ENCODE results near the gene PIP4K2C. TPM values are rescaled to one million over a fixed set of nuclear protein-coding genes. Genes with fewer than 3 reads are reported as not detected.

PIP4K2C gene
- polyA plus RNA-seq, 1 experiment, result 30.1 TPM

DNA sequence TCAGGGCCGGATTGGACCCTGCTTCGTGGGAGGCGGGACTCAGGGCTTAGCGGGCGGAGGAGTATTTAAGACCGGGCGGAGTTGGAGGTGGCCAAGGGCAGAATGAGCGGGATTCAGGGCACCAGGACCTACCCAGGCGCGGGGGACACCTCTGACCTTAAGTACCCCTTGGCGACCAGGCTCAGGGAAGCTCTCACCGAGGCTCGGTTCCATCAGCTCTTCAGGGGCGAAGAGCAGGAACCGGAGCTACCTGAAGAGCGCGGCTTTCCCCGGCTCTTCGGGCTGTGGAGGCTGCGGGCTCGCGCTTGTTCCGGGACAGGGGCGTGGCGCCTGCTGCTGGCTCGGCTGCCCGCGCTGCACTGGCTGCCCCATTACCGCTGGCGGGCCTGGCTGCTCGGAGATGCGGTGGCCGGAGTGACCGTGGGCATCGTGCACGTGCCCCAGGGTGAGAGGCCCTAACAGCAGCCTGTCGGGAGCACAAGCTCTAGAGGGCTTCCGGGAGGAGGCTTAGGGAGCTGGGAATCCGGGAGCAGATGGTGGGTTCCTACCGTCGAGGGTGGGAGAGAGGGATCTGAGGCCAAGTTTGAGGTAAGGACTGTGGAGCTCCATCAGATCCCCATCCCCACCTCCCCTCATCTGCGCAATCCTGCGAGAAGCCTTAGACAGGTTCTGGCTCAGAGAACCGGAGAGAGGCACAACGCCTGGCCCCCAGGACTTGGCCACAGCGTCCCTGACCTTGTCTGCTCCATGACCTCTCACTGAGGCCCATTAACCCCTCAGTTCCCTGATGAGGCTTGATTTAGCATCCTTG is 28.6 kb downstream of the PIP4K2C start:
- DNase-seq (ENCODE audit: low read depth), result no peak
- TF ChIP-seq, protein P1, sequence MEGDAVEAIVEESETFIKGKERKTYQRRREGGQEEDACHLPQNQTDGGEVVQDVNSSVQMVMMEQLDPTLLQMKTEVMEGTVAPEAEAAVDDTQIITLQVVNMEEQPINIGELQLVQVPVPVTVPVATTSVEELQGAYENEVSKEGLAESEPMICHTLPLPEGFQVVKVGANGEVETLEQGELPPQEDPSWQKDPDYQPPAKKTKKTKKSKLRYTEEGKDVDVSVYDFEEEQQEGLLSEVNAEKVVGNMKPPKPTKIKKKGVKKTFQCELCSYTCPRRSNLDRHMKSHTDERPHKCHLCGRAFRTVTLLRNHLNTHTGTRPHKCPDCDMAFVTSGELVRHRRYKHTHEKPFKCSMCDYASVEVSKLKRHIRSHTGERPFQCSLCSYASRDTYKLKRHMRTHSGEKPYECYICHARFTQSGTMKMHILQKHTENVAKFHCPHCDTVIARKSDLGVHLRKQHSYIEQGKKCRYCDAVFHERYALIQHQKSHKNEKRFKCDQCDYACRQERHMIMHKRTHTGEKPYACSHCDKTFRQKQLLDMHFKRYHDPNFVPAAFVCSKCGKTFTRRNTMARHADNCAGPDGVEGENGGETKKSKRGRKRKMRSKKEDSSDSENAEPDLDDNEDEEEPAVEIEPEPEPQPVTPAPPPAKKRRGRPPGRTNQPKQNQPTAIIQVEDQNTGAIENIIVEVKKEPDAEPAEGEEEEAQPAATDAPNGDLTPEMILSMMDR (IDR thresholded peaks at IDR 0.05; ENCODE audit: insufficient read depth, low read depth, low read length), result no peak
- ChIA-PET POLR2A (no interaction called here), CTCF (interaction anchor here (0.7 to 17.5 kb wide), 9 partner anchors 8 to 134 kb away, joined by 3 to 257 read pairs (median 4); partner anchors contain the start of genes B4GALNT1 and PIP4K2C)
- peaks cover 23% of the 10 kb centered on the region for H3K27me3 ChIP-seq (ENCODE audit: control insufficient read depth, insufficient read depth, low read length)
- no peak overlapping the region for H3K4me3 ChIP-seq (ENCODE audit: low read depth, low read length)
- peaks cover 14% of the 10 kb centered on the region for H3K36me3 ChIP-seq (ENCODE audit: control insufficient read depth, insufficient read depth, low read length)

DNA sequence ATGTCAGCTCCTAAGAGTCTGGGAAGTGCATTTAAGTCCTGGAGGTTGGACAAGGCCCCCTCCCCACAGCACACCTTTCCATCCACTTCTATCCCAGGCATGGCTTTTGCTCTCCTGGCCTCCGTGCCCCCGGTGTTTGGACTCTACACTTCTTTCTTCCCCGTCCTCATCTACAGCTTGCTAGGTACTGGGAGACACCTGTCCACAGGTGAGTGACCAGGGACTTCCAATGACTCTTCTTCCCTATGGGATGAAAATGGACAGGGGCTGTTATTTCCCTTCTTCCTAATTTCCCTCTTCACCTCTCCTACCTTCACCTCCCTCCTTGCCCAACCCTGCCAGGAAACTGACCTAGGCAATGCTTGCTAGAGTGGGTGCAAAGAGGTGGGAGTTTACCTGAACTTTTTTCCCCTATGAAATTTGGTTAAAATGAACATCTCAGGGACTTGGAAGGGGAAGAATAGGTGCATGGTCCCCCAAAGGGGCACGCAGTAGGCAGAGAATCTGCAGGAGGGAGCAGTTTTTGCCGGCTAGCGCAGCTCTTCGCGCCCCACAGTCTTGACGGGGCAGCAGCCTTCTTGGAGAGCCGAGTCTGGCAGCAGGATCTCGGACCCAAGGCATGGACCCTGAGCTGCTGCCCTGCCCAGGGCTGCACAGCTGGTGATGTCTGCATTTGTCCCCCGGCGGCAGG is 29.4 kb downstream of the PIP4K2C start:
- POLR2A ChIA-PET, result no interaction called here
- CTCF ChIA-PET, result interaction anchor here (0.7 to 17.5 kb wide), 18 partner anchors 8 to 160 kb away, joined by 3 to 257 read pairs (median 4); partner anchors contain the start of genes ARHGEF25, B4GALNT1 and PIP4K2C
- TF ChIP-seq, protein P1 (IDR thresholded peaks at IDR 0.05; ENCODE audit: insufficient read depth, low read depth, low read length), result no peak
- no peak for DNase-seq (ENCODE audit: low read depth)
- Histone ChIP-seq H3K36me3 (ENCODE audit: control insufficient read depth, insufficient read depth, low read length) (peaks cover 8% of the 10 kb centered on the region), H3K27me3 (ENCODE audit: control insufficient read depth, insufficient read depth, low read length) (peaks cover 26% of the 10 kb centered on the region), H3K4me3 (ENCODE audit: low read depth, low read length) (no peak overlapping the region)

DNA sequence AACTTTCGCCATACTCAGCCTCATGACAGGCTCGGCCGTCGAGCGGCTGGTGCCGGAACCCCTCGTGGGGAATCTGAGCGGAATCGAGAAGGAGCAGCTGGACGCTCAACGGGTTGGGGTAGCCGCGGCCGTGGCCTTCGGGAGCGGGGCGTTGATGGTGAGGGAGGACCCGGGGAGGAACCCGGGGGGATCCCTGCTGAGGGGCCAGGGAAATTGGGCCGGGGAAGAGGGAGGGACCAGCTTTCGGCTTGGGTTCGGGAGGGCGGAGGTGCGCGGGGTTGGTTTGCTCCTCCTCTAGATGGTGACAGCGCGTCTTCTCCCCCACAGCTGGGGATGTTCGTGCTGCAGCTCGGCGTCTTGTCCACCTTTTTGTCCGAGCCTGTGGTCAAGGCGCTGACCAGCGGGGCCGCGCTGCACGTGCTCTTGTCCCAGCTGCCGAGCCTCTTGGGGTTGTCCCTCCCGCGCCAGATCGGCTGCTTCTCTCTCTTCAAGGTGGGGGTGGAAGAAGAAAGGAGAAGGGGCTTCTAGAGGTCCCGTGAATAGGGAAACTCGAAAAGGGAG is 30.0 kb downstream of the PIP4K2C start:
- DNase-seq (ENCODE audit: low read depth), result no peak
- TF ChIP-seq, protein P1 (IDR thresholded peaks at IDR 0.05; ENCODE audit: insufficient read depth, low read depth, low read length), result no peak
- Histone ChIP-seq H3K4me3 (ENCODE audit: low read depth, low read length) (no peak overlapping the region; the same call in 1 of the 2 replicates), H3K36me3 (ENCODE audit: control insufficient read depth, insufficient read depth, low read length) (peaks cover 3% of the 10 kb centered on the region), H3K27me3 (ENCODE audit: control insufficient read depth, insufficient read depth, low read length) (peaks cover 26% of the 10 kb centered on the region)
- ChIA-PET CTCF (interaction anchor here (0.7 to 17.5 kb wide), 17 partner anchors 9 to 213 kb away, joined by 3 to 257 read pairs (median 5); partner anchors contain the start of genes ARHGEF25, B4GALNT1 and PIP4K2C), POLR2A (no interaction called here)

DNA sequence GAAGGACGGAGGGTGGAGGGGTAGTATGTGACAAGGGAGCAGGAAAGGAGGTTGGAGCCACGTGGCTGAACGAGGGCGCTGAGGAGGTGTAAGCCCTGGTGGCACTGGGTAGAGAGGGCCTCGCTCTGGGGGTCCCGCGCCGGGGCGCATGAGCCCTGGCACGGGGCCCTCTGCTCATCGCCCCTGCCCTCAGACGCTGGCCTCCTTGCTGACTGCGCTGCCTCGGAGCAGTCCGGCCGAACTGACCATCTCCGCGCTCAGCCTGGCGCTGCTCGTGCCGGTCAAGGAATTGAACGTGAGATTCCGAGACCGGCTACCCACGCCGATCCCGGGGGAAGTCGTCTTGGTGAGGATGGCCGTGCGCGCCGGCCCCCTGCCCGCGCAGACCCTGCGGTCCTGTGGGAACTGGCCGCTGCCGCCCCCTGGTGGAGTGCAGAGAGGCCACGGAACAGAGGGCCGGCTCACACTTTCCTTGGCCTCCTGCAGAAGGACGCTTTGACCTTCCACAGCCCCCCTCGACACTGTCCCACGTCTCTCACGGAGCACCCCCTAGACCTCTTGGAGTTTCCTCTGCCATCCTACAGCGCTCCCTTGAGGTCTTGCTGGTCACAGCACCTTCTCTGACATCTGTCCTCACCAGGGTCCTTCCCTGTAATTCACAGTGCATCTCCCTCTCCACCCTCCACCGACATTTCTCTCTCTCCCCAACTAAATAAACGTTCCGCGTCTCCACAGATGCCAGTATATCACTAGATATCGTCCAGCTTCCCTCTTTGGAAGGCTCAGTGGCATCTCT is 30.7 kb downstream of the PIP4K2C start:
- peaks cover 31% of the 10 kb centered on the region for H3K27me3 ChIP-seq (ENCODE audit: control insufficient read depth, insufficient read depth, low read length)
- CTCF ChIA-PET, result interaction anchor here (0.6 to 17.5 kb wide), 25 partner anchors 9 to 212 kb away, joined by 3 to 257 read pairs (median 4); partner anchors contain the start of genes ARHGEF25, B4GALNT1 and PIP4K2C
- POLR2A ChIA-PET, result no interaction called here
- H3K4me3 ChIP-seq (ENCODE audit: low read depth, low read length), result peak overlapping the region; percentile 35
- TF ChIP-seq, protein P1 (IDR thresholded peaks at IDR 0.05; ENCODE audit: insufficient read depth, low read depth, low read length), result peak; percentile 95
- no peaks in the 10 kb centered on the region for H3K36me3 ChIP-seq (ENCODE audit: control insufficient read depth, insufficient read depth, low read length)
- DNase-seq (ENCODE audit: low read depth), result no peak

Measured in BJ (cell line).